NT2/D1 (cell line): ENCODE measurements around the gene DOCK6.

Experiments used
- DNase-seq: peaks from one replicate; pipeline ENCODE4 v3.0.0-alpha.2; 2011; ENCODE audit warnings: low read depth, low spot score
- H3K27me3 ChIP-seq: 2 replicates; pipeline ENCODE4 v1.6.0; 2011; ENCODE audit warnings: mild to moderate bottlenecking; ENCODE audit not compliant: insufficient read length, insufficient read depth
- H3K36me3 ChIP-seq: 2 replicates; pipeline ENCODE4 v1.6.1; 2011; ENCODE audit warnings: mild to moderate bottlenecking, low read length, mixed read lengths; ENCODE audit not compliant: insufficient read depth, insufficient read length
- H3K4me1 ChIP-seq: 2 replicates; pipeline ENCODE4 v1.5.1; 2011; ENCODE audit not compliant: insufficient read depth, insufficient read length
- H3K4me3 ChIP-seq: 2 replicates; pipeline ENCODE4 v1.5.1; 2011; ENCODE audit warnings: low read depth; ENCODE audit not compliant: insufficient read length
- H3K9ac ChIP-seq: 2 replicates; pipeline ENCODE4 v1.6.0; 2011; ENCODE audit warnings: low read depth; ENCODE audit not compliant: insufficient read length
- H3K9me3 ChIP-seq: 2 replicates; pipeline ENCODE4 v1.5.1; 2011; ENCODE audit warnings: mild to moderate bottlenecking, low read length; ENCODE audit not compliant: insufficient read depth
- SUZ12 ChIP-seq: IDR thresholded peaks from 2 replicates; pipeline ENCODE4 v1.6.1; 2011; ENCODE audit not compliant: insufficient read length, insufficient read depth; ENCODE audit errors: extremely low read depth
- YY1 ChIP-seq: IDR thresholded peaks from 2 replicates; pipeline ENCODE4 v1.6.1; 2011; ENCODE audit not compliant: insufficient read length, insufficient read depth
- ZNF274 ChIP-seq: IDR thresholded peaks from 2 replicates; pipeline ENCODE4 v1.6.1; 2011; ENCODE audit warnings: mild to moderate bottlenecking, low read depth, low read length

The DOCK6 gene

GRCh38 chr19:11197291-11198174 is 64.8 kb downstream of the DOCK6 start, which contains the start of gene KANK2:
Gene KANK2, minus strand, starts transcription at chr19:11197545. Its CDS starts 3,034 bp downstream, at chr19:11194511.
- TF ChIP-seq YY1 (no peak), SUZ12 (no peak), ZNF274 (no peak)
- peaks cover 52% of the 10 kb centered on the region for H3K36me3 ChIP-seq
- peak within 1 kb of the TSS; percentile 85 for H3K9ac ChIP-seq
- DNase-seq = peak; percentile 48
- no peaks in the 10 kb centered on the region for H3K27me3 ChIP-seq
- H3K9me3 ChIP-seq = no peaks in the 10 kb centered on the region
- H3K4me3 ChIP-seq = peak within 1 kb of the TSS; percentile 65
- H3K4me1 ChIP-seq = peaks cover 10% of the 10 kb centered on the region

DNA sequence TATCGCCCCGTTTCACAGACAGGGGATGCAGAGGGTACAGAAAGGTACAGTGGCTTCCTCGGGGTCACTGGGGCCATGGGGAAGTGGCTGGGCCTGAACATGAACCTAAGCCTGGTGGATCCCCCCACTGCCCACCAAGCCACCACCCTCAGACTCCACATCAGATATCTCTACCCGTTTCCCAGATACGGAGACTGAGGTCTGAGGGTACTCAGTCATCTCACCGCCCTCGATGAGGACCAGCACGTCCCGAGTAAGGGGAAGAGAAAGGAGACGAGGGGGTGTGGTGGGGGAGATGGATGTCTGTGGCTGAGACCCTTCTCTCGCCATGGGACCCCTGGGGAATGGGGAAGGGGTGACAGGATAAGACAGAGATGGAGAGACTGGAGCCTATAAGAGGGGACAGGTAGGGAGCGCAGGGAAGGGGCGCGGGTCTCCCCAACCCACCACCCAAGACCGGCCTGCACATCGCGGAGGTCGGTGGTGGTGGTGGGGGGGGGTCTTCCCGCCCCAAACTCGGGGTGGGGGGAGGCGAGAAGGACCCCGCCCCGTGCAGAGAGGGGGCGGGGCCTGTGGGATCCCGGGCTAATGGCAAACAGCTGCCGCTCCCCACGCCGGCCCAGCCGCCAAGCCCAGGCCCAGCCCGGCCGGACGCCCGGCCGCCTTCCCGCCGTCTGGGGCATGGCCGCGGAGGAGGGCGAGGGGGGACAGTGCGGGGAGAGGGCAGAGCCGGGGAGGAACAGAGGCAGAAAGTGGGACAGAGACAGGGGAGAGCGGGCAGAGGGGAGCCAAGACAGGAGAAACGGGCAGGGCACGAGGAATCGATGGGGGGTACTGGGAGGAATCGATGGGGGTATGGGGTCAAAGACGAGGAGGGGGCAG is 65.7 kb downstream of the DOCK6 start:
- peaks cover 53% of the 10 kb centered on the region for H3K36me3 ChIP-seq
- no peaks in the 10 kb centered on the region for H3K27me3 ChIP-seq
- H3K9me3 ChIP-seq = no peaks in the 10 kb centered on the region
- DNase-seq = no peak
- peak overlapping the region; percentile 85 for H3K9ac ChIP-seq
- peak overlapping the region; percentile 65 for H3K4me3 ChIP-seq
- no peak for TF ChIP-seq ZNF274
- no peak for TF ChIP-seq YY1
- no peak for TF ChIP-seq SUZ12
- H3K4me1 ChIP-seq = peaks cover 10% of the 10 kb centered on the region

DNA sequence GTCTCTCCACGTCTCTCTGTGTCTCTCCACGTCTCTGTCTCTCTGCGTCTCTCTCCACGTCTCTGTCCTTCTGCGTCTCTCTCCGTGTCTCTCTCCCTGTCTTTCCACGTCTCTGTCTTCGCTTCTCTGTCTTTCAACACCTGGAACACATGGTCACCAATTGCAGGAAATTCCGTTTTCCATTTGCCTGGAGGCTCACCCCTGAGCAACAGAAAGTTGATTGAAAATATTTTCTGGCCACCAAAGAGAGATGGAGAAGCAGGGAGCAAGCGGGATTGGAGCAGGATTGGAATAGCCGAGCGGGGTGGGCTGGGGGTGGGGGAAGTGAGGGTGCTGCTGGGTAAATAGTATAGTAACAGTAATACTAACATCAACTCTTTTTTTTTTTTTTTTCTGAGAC is 66.6 kb downstream of the DOCK6 start:
- DNase-seq = no peak
- H3K4me3 ChIP-seq = no peak overlapping the region
- no peaks in the 10 kb centered on the region for H3K9me3 ChIP-seq
- H3K4me1 ChIP-seq = peaks cover 12% of the 10 kb centered on the region
- TF ChIP-seq SUZ12 (no peak), YY1 (no peak), ZNF274 (no peak)
- H3K36me3 ChIP-seq = peaks cover 47% of the 10 kb centered on the region
- H3K9ac ChIP-seq = no peak overlapping the region
- no peaks in the 10 kb centered on the region for H3K27me3 ChIP-seq

DNA sequence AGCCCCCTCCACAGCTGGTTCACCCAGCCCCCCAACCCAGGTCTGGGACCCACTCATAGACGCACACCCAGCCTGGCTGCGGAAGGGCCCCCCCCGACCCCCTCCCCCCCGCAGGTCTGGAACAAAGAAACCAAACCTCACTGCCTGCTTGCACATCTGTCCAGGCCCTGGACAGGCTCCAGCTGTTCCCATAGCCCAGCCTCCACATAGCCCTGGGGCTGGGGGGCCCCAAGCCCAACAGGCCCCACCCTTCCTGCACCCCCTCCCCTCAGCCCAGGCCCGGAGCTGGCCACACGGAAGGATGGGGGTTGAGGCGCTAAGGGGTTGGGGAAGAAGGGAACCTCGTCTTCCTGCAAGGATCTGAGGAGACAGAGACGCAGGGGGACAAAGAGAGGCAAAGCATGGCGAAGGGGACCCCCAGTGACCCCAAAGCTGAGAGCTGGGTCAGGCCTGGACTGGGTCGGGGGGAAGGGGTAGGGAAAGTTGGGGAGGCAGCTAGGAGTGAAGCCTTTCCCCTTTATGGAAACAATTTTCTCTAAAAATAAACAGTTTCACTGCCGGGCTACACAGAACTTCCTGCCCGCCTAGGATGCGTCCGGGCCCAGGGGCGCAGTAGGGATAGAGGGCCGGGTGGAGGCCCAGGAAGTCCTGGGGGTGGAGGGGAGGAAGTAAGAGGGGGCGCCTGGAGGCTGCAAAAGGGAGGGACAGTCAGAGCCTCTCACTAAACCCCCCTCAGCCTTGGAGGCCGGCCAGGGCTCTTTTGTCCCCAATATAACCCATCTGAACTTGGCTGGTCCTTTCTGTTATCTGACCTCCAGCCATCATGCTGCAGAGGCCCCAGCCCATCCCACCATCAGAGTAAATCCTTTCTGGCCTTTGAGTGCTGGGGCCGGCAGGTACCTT is 67.4 kb downstream of the DOCK6 start:
- Histone ChIP-seq H3K9me3 (no peaks in the 10 kb centered on the region), H3K4me1 (peaks cover 12% of the 10 kb centered on the region), H3K36me3 (peaks cover 46% of the 10 kb centered on the region), H3K27me3 (no peaks in the 10 kb centered on the region), H3K4me3 (no peak overlapping the region), H3K9ac (peak overlapping the region; percentile 68)
- no peak for DNase-seq
- TF ChIP-seq SUZ12 (no peak), YY1 (no peak), ZNF274 (no peak)

DNA sequence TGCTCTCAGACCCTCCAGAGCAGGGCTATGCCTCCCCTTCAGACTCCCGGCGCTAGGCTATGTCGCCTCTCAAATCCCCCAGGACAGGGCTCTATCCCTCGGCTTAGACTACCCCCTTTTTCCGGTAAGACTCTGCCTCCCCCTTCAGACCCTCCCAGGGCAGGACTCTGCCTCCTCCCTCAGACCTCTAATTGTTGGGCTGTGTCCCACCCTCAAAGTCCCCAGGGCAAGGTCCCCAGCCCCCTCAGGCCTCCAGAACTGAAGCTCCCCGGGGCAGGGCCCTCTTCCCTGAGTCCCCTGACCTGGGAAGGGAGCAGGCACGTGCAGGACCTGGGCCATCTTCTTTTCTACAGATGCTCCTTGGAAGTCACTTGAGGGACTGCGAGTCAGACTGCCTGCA is 68.2 kb downstream of the DOCK6 start:
- no peak for DNase-seq
- no peaks in the 10 kb centered on the region for H3K9me3 ChIP-seq
- no peak overlapping the region for H3K4me3 ChIP-seq
- H3K36me3 ChIP-seq = peaks cover 43% of the 10 kb centered on the region
- TF ChIP-seq ZNF274 = no peak
- no peak for TF ChIP-seq YY1
- TF ChIP-seq SUZ12 = no peak
- no peaks in the 10 kb centered on the region for H3K27me3 ChIP-seq
- peaks cover 16% of the 10 kb centered on the region for H3K4me1 ChIP-seq
- H3K9ac ChIP-seq = no peak overlapping the region

DNA sequence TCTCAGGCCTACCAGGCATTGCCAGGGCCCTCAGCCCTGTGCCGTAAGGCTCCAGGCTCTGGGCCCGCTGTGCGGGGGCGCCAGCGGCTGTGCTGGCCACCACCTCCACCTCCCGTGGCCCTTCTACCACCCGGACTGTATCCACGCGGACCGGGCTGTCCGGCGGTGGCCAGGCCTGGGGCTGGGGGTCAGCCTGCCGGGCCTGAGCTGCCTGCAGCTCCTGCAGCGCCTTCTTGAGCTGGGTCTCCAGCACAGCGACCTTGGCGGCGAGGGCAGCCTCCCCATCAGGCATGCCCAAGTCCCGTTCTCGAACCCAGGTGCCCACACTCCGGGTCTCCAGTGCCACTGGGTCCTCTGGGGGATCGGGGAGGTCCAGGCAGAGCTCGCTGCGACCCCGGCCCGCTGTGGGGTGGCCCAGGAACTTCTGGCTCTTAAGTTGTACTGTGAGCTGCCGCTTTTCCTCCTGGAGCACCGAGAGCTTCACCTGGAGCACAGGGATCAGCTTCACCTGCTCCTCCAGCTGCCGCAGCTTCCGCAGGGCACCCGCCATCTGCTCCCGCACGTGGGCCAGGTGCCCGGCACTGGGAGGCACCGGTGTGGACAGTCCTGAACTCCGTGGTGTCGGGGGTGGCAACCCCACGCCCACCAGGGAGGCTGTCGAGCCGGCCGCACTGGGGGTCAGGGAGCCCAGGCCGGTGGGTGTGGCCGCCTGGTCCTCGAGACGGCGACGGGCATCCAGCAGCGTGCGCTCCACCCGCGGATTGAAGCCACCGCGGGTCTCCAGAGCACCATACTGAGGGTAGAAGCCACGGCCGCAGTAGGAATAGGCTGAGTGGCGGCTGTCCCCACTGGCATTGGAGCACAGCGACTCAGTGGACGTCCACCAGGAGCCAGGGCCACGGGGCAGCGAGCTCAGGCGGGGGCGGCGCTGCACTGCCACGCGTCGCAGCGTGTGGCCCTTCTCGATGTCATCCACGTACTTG is 69.1 kb downstream of the DOCK6 start:
- peak overlapping the region; percentile 56 for H3K9ac ChIP-seq
- TF ChIP-seq ZNF274 (no peak), YY1 (no peak), SUZ12 (no peak)
- H3K27me3 ChIP-seq = no peaks in the 10 kb centered on the region
- peaks cover 52% of the 10 kb centered on the region for H3K36me3 ChIP-seq
- DNase-seq = no peak
- H3K9me3 ChIP-seq = no peaks in the 10 kb centered on the region
- H3K4me1 ChIP-seq = peaks cover 16% of the 10 kb centered on the region
- H3K4me3 ChIP-seq = no peak overlapping the region
